BLaER1 treated with 17β-estradiol and CSF1 and Interleukin-3, amounts not matched to agents 10 nM and 100 nM (cell line): ENCODE measurements around the gene WWOX.
A peak's percentile ranks its signal among the peaks of the same experiment; 100 is the strongest.
"Not testable (repeated sequence)": the region's sequence is repeated elsewhere in the genome, so short reads cannot be mapped to it uniquely, and the experiment has no call there.

Experiments
- H3K27ac ChIP-seq, 11 experiments: shearing (Covaris generic); formaldehyde crosslinking; 2 replicates each; pipeline ENCODE4 v1.8.1; 2022
- H3K27me3 ChIP-seq, 11 experiments: shearing (Covaris generic); formaldehyde crosslinking; 2 replicates each; pipeline ENCODE4 v1.8.1; 2022
- H3K36me3 ChIP-seq, 11 experiments: shearing (Covaris generic); formaldehyde crosslinking; 2 replicates each; pipeline ENCODE4 v1.8.1; 2022
- H3K4me1 ChIP-seq, 10 experiments: shearing (Covaris generic); formaldehyde crosslinking; 2 replicates each; pipeline ENCODE4 v1.8.1; 2022
- H3K4me2 ChIP-seq, 11 experiments: shearing (Covaris generic); formaldehyde crosslinking; 2 replicates each; pipeline ENCODE4 v1.8.1; 2022
- H3K4me3 ChIP-seq, 10 experiments: shearing (Covaris generic); formaldehyde crosslinking; 2 replicates each; pipeline ENCODE4 v1.8.1; 2022
- H3K9ac ChIP-seq, 11 experiments: shearing (Covaris generic); formaldehyde crosslinking; 2 replicates each; pipeline ENCODE4 v1.8.1; 2022
- H3K9me3 ChIP-seq, 11 experiments: shearing (Covaris generic); formaldehyde crosslinking; replicated peaks in 1 of 11; 2 replicates each; pipeline ENCODE4 v1.8.1; 2022
- H4K20me1 ChIP-seq, 11 experiments: shearing (Covaris generic); formaldehyde crosslinking; 2 replicates each; pipeline ENCODE4 v1.8.1; 2022
- Cebpa-rat ChIP-seq, 11 experiments: shearing (Covaris generic); IDR thresholded peaks; 2 replicates each; pipeline ENCODE4 v1.8.1; 2022

Gene WWOX

DNA sequence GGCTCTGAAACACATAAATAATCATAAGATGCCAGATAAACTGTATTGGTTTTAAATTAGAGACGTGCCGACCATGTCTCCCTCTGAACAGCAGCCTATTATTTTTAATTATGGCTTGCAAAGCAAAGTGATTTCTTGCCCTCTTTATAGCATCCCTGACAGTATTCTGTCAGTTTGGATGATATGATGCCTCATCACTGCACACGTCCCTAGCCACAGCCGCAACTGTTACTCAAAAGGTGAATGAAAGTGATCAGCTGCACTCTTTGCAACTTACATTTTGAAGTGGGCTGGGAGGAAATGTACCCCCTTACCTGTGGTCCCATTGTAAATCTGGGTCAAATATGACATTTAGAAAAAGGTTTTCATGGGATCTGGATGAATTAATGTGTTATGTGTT is 1111.2 kb downstream of the WWOX start:
- Histone ChIP-seq H3K27me3 (no peaks in the 10 kb centered on the region), H3K4me2 (no peak overlapping the region), H3K4me3 (no peak overlapping the region), H3K9ac (no peak overlapping the region), H3K36me3 (no peaks in the 10 kb centered on the region), H4K20me1 (no peaks in the 10 kb centered on the region), H3K9me3 (peaks cover 0 to 16% (median 0%) of the 10 kb centered on the region in 11 experiments; a peak in 6 of 22 replicates), H3K4me1 (peaks cover 0 to 15% (median 8%) of the 10 kb centered on the region in 10 experiments; a peak in 12 of 20 replicates), H3K27ac (no peak overlapping the region)
- no peak for TF ChIP-seq Cebpa-rat (IDR thresholded peaks at IDR 0.05)

DNA sequence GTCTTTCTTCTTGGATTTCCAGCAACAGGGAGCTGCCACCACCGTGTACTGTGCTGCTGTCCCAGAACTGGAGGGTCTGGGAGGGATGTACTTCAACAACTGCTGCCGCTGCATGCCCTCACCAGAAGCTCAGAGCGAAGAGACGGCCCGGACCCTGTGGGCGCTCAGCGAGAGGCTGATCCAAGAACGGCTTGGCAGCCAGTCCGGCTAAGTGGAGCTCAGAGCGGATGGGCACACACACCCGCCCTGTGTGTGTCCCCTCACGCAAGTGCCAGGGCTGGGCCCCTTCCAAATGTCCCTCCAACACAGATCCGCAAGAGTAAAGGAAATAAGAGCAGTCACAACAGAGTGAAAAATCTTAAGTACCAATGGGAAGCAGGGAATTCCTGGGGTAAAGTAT is 1112.1 kb downstream of the WWOX start:
- no peaks in the 10 kb centered on the region for H4K20me1 ChIP-seq
- H3K9ac ChIP-seq = no peak overlapping the region
- H3K36me3 ChIP-seq = no peaks in the 10 kb centered on the region
- no peaks in the 10 kb centered on the region for H3K27me3 ChIP-seq
- no peak for TF ChIP-seq Cebpa-rat (IDR thresholded peaks at IDR 0.05)
- no peak overlapping the region for H3K27ac ChIP-seq
- H3K4me2 ChIP-seq = no peak overlapping the region
- no peak overlapping the region for H3K4me3 ChIP-seq
- peaks cover 0 to 24% (median 0%) of the 10 kb centered on the region in 11 experiments; a peak in 6 of 22 replicates for H3K9me3 ChIP-seq
- H3K4me1 ChIP-seq = peaks cover 0 to 16% (median 8%) of the 10 kb centered on the region in 10 experiments; a peak in 12 of 20 replicates

DNA sequence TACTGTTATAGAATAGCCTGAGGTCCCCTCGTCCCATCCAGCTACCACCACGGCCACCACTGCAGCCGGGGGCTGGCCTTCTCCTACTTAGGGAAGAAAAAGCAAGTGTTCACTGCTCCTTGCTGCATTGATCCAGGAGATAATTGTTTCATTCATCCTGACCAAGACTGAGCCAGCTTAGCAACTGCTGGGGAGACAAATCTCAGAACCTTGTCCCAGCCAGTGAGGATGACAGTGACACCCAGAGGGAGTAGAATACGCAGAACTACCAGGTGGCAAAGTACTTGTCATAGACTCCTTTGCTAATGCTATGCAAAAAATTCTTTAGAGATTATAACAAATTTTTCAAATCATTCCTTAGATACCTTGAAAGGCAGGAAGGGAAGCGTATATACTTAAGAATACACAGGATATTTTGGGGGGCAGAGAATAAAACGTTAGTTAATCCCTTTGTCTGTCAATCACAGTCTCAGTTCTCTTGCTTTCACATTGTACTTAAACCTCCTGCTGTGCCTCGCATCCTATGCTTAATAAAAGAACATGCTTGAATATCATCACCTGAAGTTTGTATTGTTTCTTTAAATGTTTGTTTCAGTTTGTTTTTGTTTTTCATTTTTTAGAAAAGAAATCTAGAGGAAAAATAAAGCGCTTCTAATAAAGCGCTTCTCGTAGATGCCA is 1112.8 kb downstream of the WWOX start:
- Histone ChIP-seq H3K9ac (no peak overlapping the region), H4K20me1 (no peaks in the 10 kb centered on the region), H3K36me3 (no peaks in the 10 kb centered on the region), H3K27me3 (no peaks in the 10 kb centered on the region), H3K27ac (no peak overlapping the region), H3K4me2 (no peak overlapping the region), H3K4me1 (peaks cover under 1 to 17% (median 8%) of the 10 kb centered on the region in 10 experiments; a peak in 13 of 20 replicates), H3K4me3 (no peak overlapping the region), H3K9me3 (peaks cover 0 to 28% (median 0%) of the 10 kb centered on the region in 11 experiments; a peak in 6 of 22 replicates)
- TF ChIP-seq Cebpa-rat (IDR thresholded peaks at IDR 0.05) = no peak

DNA sequence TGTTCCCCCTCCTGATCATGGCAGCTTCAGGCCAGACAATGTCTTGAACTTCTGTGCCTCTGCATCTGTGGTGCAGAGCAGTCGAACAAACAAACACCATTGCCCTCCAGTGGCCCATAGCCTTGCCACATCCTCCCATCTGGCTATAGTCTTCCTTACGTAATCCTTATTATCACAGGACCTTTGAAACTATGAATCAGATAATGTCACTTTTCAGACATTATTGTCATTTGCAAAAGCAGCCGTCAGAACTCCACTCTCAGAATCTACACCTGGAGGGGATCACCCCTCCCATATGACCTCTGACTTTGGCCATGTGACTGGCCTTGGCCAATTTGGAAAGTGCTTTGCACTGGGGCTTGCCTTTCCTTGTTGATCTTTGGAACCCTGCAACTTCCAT is 1113.8 kb downstream of the WWOX start:
- Histone ChIP-seq H3K4me1 (peaks cover 8 to 27% (median 15%) of the 10 kb centered on the region in 10 experiments; a peak in 17 of 20 replicates), H3K9me3 (peaks cover 0 to 28% (median 0%) of the 10 kb centered on the region in 11 experiments; a peak in 6 of 22 replicates), H3K4me2 (peak overlapping the region in 5 of 11 experiments; percentile 1 to 47 (median 18); a peak in 9 of 22 replicates), H4K20me1 (no peaks in the 10 kb centered on the region), H3K9ac (no peak overlapping the region), H3K36me3 (no peaks in the 10 kb centered on the region), H3K27me3 (no peaks in the 10 kb centered on the region), H3K27ac (no peak overlapping the region), H3K4me3 (no peak overlapping the region)
- no peak for TF ChIP-seq Cebpa-rat (IDR thresholded peaks at IDR 0.05)

DNA sequence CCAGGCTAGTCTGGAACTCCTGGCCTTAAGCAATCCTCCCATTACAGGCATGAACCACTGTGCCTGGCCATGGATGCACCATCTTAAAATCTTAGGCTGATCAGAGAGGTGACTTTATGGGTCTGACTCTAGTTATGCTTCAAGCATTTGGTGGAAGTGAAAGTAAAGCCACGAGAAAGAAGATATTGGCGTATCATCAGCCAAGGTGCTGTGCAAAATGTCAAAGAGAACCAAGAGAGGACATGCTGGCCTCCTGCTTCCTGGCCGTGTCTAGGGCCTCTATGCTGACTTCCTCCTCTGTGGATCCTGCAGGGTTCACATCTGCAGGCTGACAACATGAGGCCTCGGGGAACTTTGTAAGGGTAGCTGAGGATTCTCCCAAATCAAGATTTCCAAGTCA is 1115.8 kb downstream of the WWOX start:
- peaks cover 0 to 28% (median 0%) of the 10 kb centered on the region in 11 experiments; a peak in 6 of 22 replicates for H3K9me3 ChIP-seq
- TF ChIP-seq Cebpa-rat (IDR thresholded peaks at IDR 0.05) = no peak
- no peaks in the 10 kb centered on the region for H3K36me3 ChIP-seq
- no peak overlapping the region for H3K9ac ChIP-seq
- peak overlapping the region in 2 of 11 experiments; percentile 2 to 3; a peak in 2 of 22 replicates for H3K4me2 ChIP-seq
- no peak overlapping the region for H3K27ac ChIP-seq
- H3K27me3 ChIP-seq = no peaks in the 10 kb centered on the region
- no peaks in the 10 kb centered on the region for H4K20me1 ChIP-seq
- peaks cover 8 to 29% (median 15%) of the 10 kb centered on the region in 10 experiments; a peak in 17 of 20 replicates for H3K4me1 ChIP-seq
- no peak overlapping the region for H3K4me3 ChIP-seq

DNA sequence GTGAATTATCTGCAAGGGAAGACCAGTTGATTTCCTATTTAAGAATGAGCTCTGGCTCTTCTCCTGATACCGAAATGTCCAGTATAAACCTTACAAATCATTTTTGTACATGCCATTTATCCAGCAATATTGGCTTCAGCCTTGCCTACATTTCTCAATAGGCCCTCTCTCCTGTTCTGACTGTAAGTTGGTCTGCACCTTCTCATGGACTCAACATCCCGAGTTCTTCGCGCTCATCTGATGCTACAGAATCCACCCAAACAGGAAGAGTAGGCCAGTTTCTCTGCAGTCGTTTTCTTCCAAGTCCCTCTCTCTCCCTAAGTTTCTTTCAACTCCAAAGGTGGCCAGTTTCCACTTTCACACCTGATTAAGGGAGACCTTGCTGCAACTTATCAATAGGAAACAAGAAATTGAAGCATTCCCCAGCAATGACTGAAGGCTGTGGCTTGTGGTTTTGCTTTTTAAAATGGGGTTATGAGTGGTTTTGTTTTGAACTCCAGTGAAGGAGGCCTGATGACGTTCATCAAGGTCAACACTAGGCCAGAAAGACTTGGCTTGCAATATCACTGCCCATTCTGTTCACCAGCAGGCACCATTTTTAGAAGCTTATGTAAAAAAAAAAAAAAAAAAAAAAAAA is 1118.0 kb downstream of the WWOX start:
- Histone ChIP-seq H3K36me3 (no peaks in the 10 kb centered on the region), H3K27ac (no peak overlapping the region), H3K4me1 (peaks cover 8 to 29% (median 15%) of the 10 kb centered on the region in 10 experiments; a peak in 17 of 20 replicates), H3K4me3 (no peak overlapping the region), H3K9ac (no peak overlapping the region), H3K4me2 (peak overlapping the region in 9 of 11 experiments; percentile 5 to 71 (median 29); a peak in 11 of 22 replicates), H3K9me3 (peaks cover 0 to 28% (median 0%) of the 10 kb centered on the region in 11 experiments; a peak in 6 of 22 replicates), H4K20me1 (no peaks in the 10 kb centered on the region), H3K27me3 (no peaks in the 10 kb centered on the region)
- no peak for TF ChIP-seq Cebpa-rat (IDR thresholded peaks at IDR 0.05)

DNA sequence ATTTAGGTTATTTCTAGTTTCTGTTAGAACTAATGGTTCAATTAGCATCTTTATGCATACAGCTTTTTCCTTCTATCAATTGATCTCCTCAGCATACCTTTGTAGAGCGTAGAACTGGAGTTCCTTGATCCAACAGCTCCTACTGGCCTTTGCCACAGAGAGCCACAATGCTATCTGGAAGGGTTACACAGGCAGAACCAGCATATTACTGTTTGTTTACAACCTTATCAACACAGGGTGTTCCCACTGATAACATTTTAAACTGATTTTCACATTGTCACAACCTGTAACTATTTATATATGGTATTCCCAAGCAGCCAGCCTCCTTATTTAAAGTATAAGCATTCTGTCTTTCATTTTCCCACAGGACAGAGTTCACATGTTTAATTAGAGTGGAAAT is 1118.9 kb downstream of the WWOX start:
- H3K27ac ChIP-seq = no peak overlapping the region
- no peak for TF ChIP-seq Cebpa-rat (IDR thresholded peaks at IDR 0.05)
- H3K27me3 ChIP-seq = no peaks in the 10 kb centered on the region
- no peak overlapping the region for H3K9ac ChIP-seq
- no peak overlapping the region for H3K4me3 ChIP-seq
- peak overlapping the region in 2 of 11 experiments; percentile 28 to 30; a peak in 4 of 22 replicates for H3K4me2 ChIP-seq
- H3K4me1 ChIP-seq = peaks cover 1 to 22% (median 9%) of the 10 kb centered on the region in 10 experiments; a peak in 17 of 20 replicates
- H3K9me3 ChIP-seq = peaks cover 0 to 28% (median 0%) of the 10 kb centered on the region in 11 experiments; a peak in 6 of 22 replicates
- H3K36me3 ChIP-seq = no peaks in the 10 kb centered on the region
- H4K20me1 ChIP-seq = no peaks in the 10 kb centered on the region

DNA sequence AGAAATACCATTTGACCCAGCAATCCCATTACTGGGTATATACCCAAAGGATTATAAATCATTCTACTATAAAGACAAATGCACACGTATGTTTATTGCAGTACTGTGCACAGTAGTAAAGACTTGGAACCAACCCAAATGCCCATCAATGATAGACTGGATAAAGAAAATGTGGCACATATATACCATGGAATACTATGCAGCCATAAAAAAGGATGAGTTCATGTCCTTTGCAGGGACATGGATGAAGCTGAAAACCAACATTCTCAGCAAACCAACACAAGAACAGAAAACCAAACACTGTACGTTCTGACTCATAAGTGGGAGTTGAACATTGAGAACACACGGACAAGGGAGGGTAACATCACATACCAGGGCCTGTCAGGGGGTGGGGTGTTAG is 1126.5 kb downstream of the WWOX start:
- not testable (repeated sequence) for H3K4me2 ChIP-seq, H3K9me3 ChIP-seq, H3K4me1 ChIP-seq, H3K4me3 ChIP-seq, H3K36me3 ChIP-seq, H3K27ac ChIP-seq, H4K20me1 ChIP-seq, H3K27me3 ChIP-seq, H3K9ac ChIP-seq

DNA sequence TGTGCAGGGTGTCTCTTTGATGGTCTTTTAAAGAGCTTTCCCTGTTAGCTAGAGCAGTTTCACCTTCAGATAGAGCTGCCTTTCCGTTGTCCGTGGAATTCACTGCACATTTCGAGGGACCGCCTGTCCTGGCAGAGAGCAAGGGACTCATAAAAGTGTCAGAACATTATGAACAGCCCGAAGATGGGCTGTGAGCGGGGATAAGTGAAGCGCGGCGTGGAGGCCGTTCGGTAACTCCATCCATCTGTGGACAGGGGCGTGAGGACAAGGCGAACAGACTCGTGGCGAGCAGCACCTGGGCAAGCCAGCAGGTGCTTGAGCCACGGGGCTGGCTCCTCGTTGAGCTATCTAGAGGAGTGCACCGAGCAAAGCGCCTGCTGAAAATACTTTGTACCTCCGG is 1129.9 kb downstream of the WWOX start:
- Histone ChIP-seq H3K36me3 (no peaks in the 10 kb centered on the region), H3K4me3 (no peak overlapping the region)
- TF ChIP-seq Cebpa-rat (IDR thresholded peaks at IDR 0.05) = no peak

DNA sequence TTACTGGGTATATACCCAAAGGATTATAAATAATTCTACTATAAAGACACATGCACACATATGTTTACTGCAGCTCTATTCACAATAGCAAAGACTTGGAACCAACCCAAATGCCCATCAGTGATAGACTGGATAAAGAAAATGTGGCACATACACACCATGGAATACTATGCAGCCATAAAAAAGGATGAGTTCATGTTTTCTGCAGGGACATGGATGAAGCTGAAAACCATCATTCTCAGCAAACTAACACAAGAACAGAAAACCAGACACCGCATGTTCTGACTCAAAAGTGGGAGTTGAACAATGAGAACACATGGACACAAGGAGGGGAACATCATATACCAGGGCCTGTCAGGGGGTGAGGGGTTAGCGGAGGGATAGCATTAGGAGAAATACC is 1146.2 kb downstream of the WWOX start:
- not testable (repeated sequence) for H3K27me3 ChIP-seq, H3K27ac ChIP-seq, H3K4me3 ChIP-seq, H3K36me3 ChIP-seq, H3K4me2 ChIP-seq, H3K9ac ChIP-seq, H4K20me1 ChIP-seq, H3K4me1 ChIP-seq
- peaks cover 0 to 12% (median 4%) of the 10 kb centered on the region in 11 experiments; a peak in 15 of 22 replicates for H3K9me3 ChIP-seq

More for the DNA sequence above, 1129.9 kb downstream of the WWOX start:
- no peaks in the 10 kb centered on the region for H3K27me3 ChIP-seq
- 0 out of 22 replicates have a peak, but pooled peaks cover 0 to 3% (median 0%) of the 10 kb centered on the region in 11 experiments for H3K9me3 ChIP-seq
- H4K20me1 ChIP-seq = no peaks in the 10 kb centered on the region
- H3K4me2 ChIP-seq = no peak overlapping the region
- no peak overlapping the region for H3K9ac ChIP-seq
- no peak overlapping the region for H3K27ac ChIP-seq
- no peaks in the 10 kb centered on the region for H3K4me1 ChIP-seq
